IPS-NIHi7 (cell line): Measurements from ENCODE around the gene KRT40.

ENCODE experiments used
- DNase-seq: peaks from one replicate; pipeline ENCODE4 v3.0.0; 2012; ENCODE audit warnings: mixed read lengths; ENCODE audit errors: extremely low spot score

Gene KRT40

GRCh38 chr17:40952661-40953060 is 31.5 kb downstream of the KRT40 start:
- no peak for DNase-seq

GRCh38 chr17:40952154-40952553 is 32.0 kb downstream of the KRT40 start:
- no peak for DNase-seq

GRCh38 chr17:40951011-40951622 is 33.0 kb downstream of the KRT40 start:
- no peak for DNase-seq

GRCh38 chr17:40950176-40950575 is 34.0 kb downstream of the KRT40 start:
- DNase-seq, result no peak

- no peak for DNase-seq
Observed at GRCh38 chr17:40949418-40949817, 34.7 kb downstream of the KRT40 start.

GRCh38 chr17:40947929-40948328 is 36.2 kb downstream of the KRT40 start:
- DNase-seq, result no peak

GRCh38 chr17:40945414-40945813 is 38.7 kb downstream of the KRT40 start:
- DNase-seq, result no peak

- no peak for DNase-seq
Observed at GRCh38 chr17:40944531-40944930, 39.6 kb downstream of the KRT40 start.

- DNase-seq, result no peak
Observed at GRCh38 chr17:40942553-40942952, 41.6 kb downstream of the KRT40 start.

GRCh38 chr17:40940266-40940665 is 43.9 kb downstream of the KRT40 start:
- no peak for DNase-seq

- DNase-seq, result no peak
Observed at GRCh38 chr17:40938981-40939380, 45.1 kb downstream of the KRT40 start.

- DNase-seq, result peak; percentile 43
Observed at GRCh38 chr17:40937384-40937819, 46.7 kb downstream of the KRT40 start, which contains the start of gene KRT23. Gene KRT23 (minus strand): TSS chr17:40937646. CDS start chr17:40936603, 1,043 bp downstream.

GRCh38 chr17:40936976-40937375 is 47.1 kb downstream of the KRT40 start:
- DNase-seq, result peak; percentile 35

- DNase-seq, result no peak
Observed at GRCh38 chr17:40936437-40936971, 47.6 kb downstream of the KRT40 start.

GRCh38 chr17:40935624-40936023 is 48.5 kb downstream of the KRT40 start:
- no peak for DNase-seq

GRCh38 chr17:40932608-40933007 is 51.5 kb downstream of the KRT40 start:
- no peak for DNase-seq

GRCh38 chr17:40931311-40931710 is 52.8 kb downstream of the KRT40 start:
- DNase-seq, result no peak
